Karpas-422 (cell line): ENCODE measurements around the gene MED9. TPM values are rescaled to one million over a fixed set of nuclear protein-coding genes. Genes with fewer than 3 reads are reported as not detected.

Experiments
- DNase-seq: peaks from one replicate; pipeline ENCODE4 v3.0.0-alpha.2; 2015
- H2AFZ ChIP-seq: fragments of 200-600 bp; sonication (generic); 2 replicates; pipeline ENCODE4 v1.6.1; 2014; ENCODE audit warnings: antibody characterized with exemption, low read length, mixed read lengths
- H3K27ac ChIP-seq: fragments of 200-600 bp; sonication (generic); 2 replicates; pipeline ENCODE4 v1.5.1; 2014; ENCODE audit warnings: mild to moderate bottlenecking, low read length, moderate library complexity
- H3K27me3 ChIP-seq: fragments of 200-600 bp; sonication (generic); 2 replicates; pipeline ENCODE4 v1.6.1; 2014; ENCODE audit warnings: low read length, mixed read lengths
- H3K36me3 ChIP-seq: fragments of 200-600 bp; sonication (generic); 2 replicates; pipeline ENCODE4 v1.6.1; 2014; ENCODE audit warnings: low read length, mixed read lengths; ENCODE audit not compliant: insufficient read depth
- H3K4me1 ChIP-seq: fragments of 200-600 bp; sonication (generic); 2 replicates; pipeline ENCODE4 v1.6.1; 2014; ENCODE audit warnings: mild to moderate bottlenecking, low read length, mixed read lengths
- H3K4me2 ChIP-seq: fragments of 200-600 bp; sonication (generic); 2 replicates; pipeline ENCODE4 v1.6.1; 2014; ENCODE audit warnings: low read length, low read depth, mild to moderate bottlenecking; ENCODE audit not compliant: poor library complexity, severe bottlenecking
- H3K4me3 ChIP-seq: fragments of 200-600 bp; sonication (generic); 2 replicates; pipeline ENCODE4 v1.5.1; 2014; ENCODE audit warnings: mild to moderate bottlenecking, antibody characterized with exemption, low read length, mixed read lengths
- H3K79me2 ChIP-seq: fragments of 200-600 bp; sonication (generic); 2 replicates; pipeline ENCODE4 v1.6.1; 2014; ENCODE audit warnings: mild to moderate bottlenecking, low read length, mixed read lengths
- H3K9ac ChIP-seq: fragments of 200-600 bp; sonication (generic); 2 replicates; pipeline ENCODE4 v1.6.0; 2014; ENCODE audit warnings: low read length
- H3K9me2 ChIP-seq: fragments of 200-600 bp; sonication (generic), shearing (Covaris generic); replicated peaks from 2 replicates; pipeline ENCODE4 v1.6.0; 2014; ENCODE audit warnings: mild to moderate bottlenecking, low read length, moderate library complexity; ENCODE audit not compliant: insufficient read depth
- H3K9me3 ChIP-seq: fragments of 300-700, 200-600 bp; sonication (generic); 2 replicates; pipeline ENCODE4 v1.6.1; 2014; ENCODE audit warnings: low read length, mixed read lengths
- H4K20me1 ChIP-seq: fragments of 200-600 bp; sonication (generic); 2 replicates; pipeline ENCODE4 v1.6.1; 2014; ENCODE audit warnings: mild to moderate bottlenecking, antibody characterized with exemption, low read length, low read depth; ENCODE audit not compliant: insufficient read depth
- total RNA-seq: library from RNA; depleted of rRNA; stranded (reverse); fragments of >200 nt; shearing (Covaris generic); gene quantifications from 2 replicates; pipeline ENCODE4 v1.2.3, GENCODE V29; 2014; ENCODE audit warnings: low replicate concordance

The MED9 gene
- total RNA-seq, 1 experiment from 2014 or later: 8.8 TPM

- H3K27ac ChIP-seq: no peak overlapping the region
- no peak overlapping the region for H2AFZ ChIP-seq
- H4K20me1 ChIP-seq: no peaks in the 10 kb centered on the region
- H3K79me2 ChIP-seq: no peaks in the 10 kb centered on the region
- no peaks in the 10 kb centered on the region for H3K9me3 ChIP-seq
- no peak for DNase-seq
- no peaks in the 10 kb centered on the region for H3K27me3 ChIP-seq
- H3K4me3 ChIP-seq: no peak overlapping the region
- H3K4me1 ChIP-seq: peaks cover 6% of the 10 kb centered on the region
- H3K4me2 ChIP-seq: no peak overlapping the region
- no peak overlapping the region for H3K9ac ChIP-seq
- H3K36me3 ChIP-seq: no peaks in the 10 kb centered on the region
- H3K9me2 ChIP-seq: no peaks in the 10 kb centered on the region
These were observed 39.4 kb downstream of the MED9 start for GRCh38 chr17:17515934-17516930.

- H3K4me2 ChIP-seq: no peak overlapping the region
- H3K9me2 ChIP-seq: no peaks in the 10 kb centered on the region
- H3K27me3 ChIP-seq: no peaks in the 10 kb centered on the region
- no peak overlapping the region for H3K4me3 ChIP-seq
- H3K27ac ChIP-seq: no peak overlapping the region
- H3K79me2 ChIP-seq: no peaks in the 10 kb centered on the region
- no peaks in the 10 kb centered on the region for H4K20me1 ChIP-seq
- H2AFZ ChIP-seq: no peak overlapping the region
- no peaks in the 10 kb centered on the region for H3K9me3 ChIP-seq
- H3K36me3 ChIP-seq: no peaks in the 10 kb centered on the region
- H3K9ac ChIP-seq: no peak overlapping the region
- no peak for DNase-seq
- peaks cover 6% of the 10 kb centered on the region for H3K4me1 ChIP-seq
These were observed 40.3 kb downstream of the MED9 start for GRCh38 chr17:17516941-17517720.

DNA sequence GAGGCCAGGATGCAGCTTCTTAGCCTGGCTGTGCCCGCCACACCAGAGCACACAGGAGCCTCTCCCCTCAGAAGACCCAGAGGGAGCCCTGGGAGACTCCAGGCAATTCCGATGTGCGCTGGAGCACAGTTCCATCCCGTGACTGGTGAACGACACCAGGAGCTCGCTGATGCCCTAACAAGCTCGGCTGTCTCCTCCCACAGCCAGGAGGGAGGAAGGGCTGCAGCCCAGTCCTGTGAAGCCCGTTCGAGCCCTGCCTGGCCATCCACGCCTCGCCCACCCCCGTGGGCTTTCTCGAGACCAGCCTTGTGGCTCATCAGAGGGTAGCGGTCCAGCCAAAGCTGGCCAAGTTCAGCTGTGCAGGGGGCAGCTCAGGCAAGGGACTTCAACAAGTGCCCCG lies 41.2 kb downstream of the MED9 start:
- no peaks in the 10 kb centered on the region for H3K9me2 ChIP-seq
- no peaks in the 10 kb centered on the region for H3K36me3 ChIP-seq
- DNase-seq: no peak
- no peak overlapping the region for H3K9ac ChIP-seq
- no peak overlapping the region for H3K4me3 ChIP-seq
- H3K27me3 ChIP-seq: no peaks in the 10 kb centered on the region
- no peak overlapping the region for H3K4me2 ChIP-seq
- no peaks in the 10 kb centered on the region; the same call in 1 of the 2 replicates for H4K20me1 ChIP-seq
- H3K4me1 ChIP-seq: peaks cover 6% of the 10 kb centered on the region
- no peaks in the 10 kb centered on the region for H3K79me2 ChIP-seq
- no peak overlapping the region for H3K27ac ChIP-seq
- no peak overlapping the region for H2AFZ ChIP-seq
- H3K9me3 ChIP-seq: no peaks in the 10 kb centered on the region

- Histone ChIP-seq H2AFZ (no peak overlapping the region), H3K9me3 (no peaks in the 10 kb centered on the region), H3K9ac (no peak overlapping the region), H3K4me2 (no peak overlapping the region), H3K9me2 (no peaks in the 10 kb centered on the region), H3K4me1 (peaks cover 6% of the 10 kb centered on the region), H3K27me3 (no peaks in the 10 kb centered on the region), H3K27ac (no peak overlapping the region), H3K36me3 (no peaks in the 10 kb centered on the region), H4K20me1 (no peaks in the 10 kb centered on the region; the same call in 1 of the 2 replicates), H3K79me2 (no peaks in the 10 kb centered on the region), H3K4me3 (no peak overlapping the region)
- no peak for DNase-seq
These were observed 42.2 kb downstream of the MED9 start for GRCh38 chr17:17518951-17519350.

DNA sequence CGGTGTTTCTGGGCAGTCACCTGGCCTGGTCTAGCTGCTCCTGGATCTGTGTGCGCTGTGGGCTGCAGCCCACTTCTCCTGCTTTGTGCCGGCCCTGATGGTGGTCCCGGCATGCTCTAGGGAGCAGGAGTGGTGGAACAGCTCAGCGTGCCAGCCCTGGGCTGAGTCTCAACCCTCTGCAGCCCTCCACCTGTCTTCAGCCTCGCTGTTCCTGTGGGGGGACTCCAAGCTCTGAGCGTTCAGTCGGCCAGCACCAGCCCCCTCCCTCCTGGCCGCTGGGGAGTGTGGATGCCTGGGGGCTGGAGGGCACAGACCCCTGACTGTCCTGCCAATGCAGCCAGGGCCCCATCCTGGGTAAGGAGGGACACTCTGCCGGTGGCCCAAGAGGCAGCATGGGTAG lies 43.1 kb downstream of the MED9 start:
- Histone ChIP-seq H3K4me1 (peaks cover 6% of the 10 kb centered on the region), H3K9me2 (no peaks in the 10 kb centered on the region), H3K4me2 (no peak overlapping the region), H3K27ac (no peak overlapping the region), H3K9me3 (no peaks in the 10 kb centered on the region), H4K20me1 (no peaks in the 10 kb centered on the region; the same call in 1 of the 2 replicates), H2AFZ (no peak overlapping the region), H3K27me3 (no peaks in the 10 kb centered on the region), H3K79me2 (no peaks in the 10 kb centered on the region), H3K9ac (no peak overlapping the region), H3K4me3 (no peak overlapping the region), H3K36me3 (no peaks in the 10 kb centered on the region)
- no peak for DNase-seq

DNA sequence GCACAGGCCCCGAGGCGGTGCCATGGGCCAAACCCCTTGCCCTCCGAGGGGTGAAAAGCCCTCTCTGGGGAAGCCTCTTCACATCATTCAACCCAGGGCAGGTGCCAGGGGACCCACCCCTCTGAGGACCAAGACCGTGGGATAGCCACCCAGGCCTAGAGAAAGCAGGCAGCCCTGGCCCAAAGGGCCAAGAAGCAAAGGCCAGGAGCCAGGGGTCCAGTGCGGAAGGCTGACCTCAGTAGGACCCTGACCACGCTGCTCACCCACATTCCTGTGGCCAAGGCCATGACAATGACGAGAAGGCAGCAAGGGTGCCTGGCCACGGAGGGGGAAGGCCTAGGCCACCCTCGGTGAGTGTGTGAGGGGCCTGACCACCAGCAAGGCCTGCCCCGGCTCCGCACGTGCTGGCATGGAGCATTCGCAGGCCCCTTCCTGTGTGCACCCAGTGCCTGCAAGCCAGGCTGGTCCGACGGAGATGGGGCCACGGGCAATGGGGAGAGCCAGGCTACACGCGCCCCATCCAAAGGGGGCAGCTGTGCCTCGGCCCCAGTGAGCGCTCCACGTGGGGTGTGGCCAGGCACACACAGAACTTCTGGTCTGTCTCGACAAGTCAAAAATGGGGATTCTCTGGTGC lies 43.9 kb downstream of the MED9 start:
- Histone ChIP-seq H3K9me2 (no peaks in the 10 kb centered on the region), H3K4me3 (no peak overlapping the region), H3K4me1 (peaks cover 6% of the 10 kb centered on the region), H3K36me3 (no peaks in the 10 kb centered on the region), H3K4me2 (no peak overlapping the region), H2AFZ (no peak overlapping the region), H3K9me3 (no peaks in the 10 kb centered on the region), H3K9ac (no peak overlapping the region), H4K20me1 (no peaks in the 10 kb centered on the region; the same call in 1 of the 2 replicates), H3K79me2 (no peaks in the 10 kb centered on the region), H3K27me3 (no peaks in the 10 kb centered on the region), H3K27ac (no peak overlapping the region)
- DNase-seq: no peak

DNA sequence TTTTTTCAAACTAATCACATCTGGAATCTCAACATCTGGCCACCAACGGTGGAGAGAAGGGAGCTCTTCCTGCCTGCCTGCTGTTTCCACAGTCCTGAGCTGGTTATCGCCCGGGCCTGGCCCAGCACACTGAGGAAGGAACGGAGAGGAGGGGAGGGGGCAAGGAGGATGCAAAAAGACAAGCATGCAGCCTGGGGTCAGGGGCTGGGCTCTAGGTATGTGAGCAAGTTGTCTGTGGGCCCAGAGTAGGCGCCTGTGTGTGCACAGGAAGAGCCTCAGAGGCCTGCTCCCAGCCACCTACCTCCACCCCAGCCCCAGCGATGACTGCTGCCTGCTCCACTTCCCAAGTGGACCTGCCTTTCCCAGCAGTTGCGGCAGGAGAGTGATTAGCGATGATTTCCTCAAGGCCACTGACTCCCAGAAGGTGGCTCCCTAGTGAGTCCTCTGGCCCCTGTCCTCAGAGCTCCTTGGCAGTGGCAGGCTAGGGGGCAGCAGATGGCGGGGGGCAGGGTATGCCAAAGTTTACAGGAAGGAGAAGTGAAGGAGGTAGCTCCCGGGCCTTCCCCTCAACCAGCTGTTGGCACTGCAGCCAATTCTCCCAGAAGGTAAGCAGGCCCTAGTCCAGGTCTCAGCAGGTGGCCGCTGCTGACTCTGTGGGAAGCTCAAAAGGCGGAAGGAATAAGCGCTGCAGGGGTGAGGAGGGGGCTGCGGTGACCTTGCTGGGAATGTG lies 46.4 kb downstream of the MED9 start:
- Histone ChIP-seq H3K9ac (no peak overlapping the region), H3K4me3 (no peak overlapping the region), H3K27ac (no peak overlapping the region), H3K79me2 (no peaks in the 10 kb centered on the region), H3K9me3 (no peaks in the 10 kb centered on the region), H3K4me1 (peaks cover under 1% of the 10 kb centered on the region), H3K36me3 (no peaks in the 10 kb centered on the region), H3K9me2 (no peaks in the 10 kb centered on the region), H4K20me1 (peaks cover 9% of the 10 kb centered on the region; the same call in 1 of the 2 replicates), H3K27me3 (no peaks in the 10 kb centered on the region), H2AFZ (no peak overlapping the region), H3K4me2 (no peak overlapping the region)
- DNase-seq: no peak
